OCI-LY3 (cell line): ENCODE data around the gene SSRP1.

Experiments used
- H2AFZ ChIP-seq: fragments of 200-600, 300-600 bp; shearing (Covaris generic); 2 replicates; pipeline ENCODE4 v1.6.0; 2014; ENCODE audit warnings: antibody characterized with exemption, low read depth, low read length
- H3K27ac ChIP-seq: fragments of 200-600, 300-600 bp; sonication (generic); 2 replicates; pipeline ENCODE4 v1.5.1; 2014; ENCODE audit warnings: mild to moderate bottlenecking, low read length, moderate library complexity, mixed read lengths
- H3K27me3 ChIP-seq: fragments of 200-600, 300-600 bp; sonication (generic); 2 replicates; pipeline ENCODE4 v1.6.1; 2014; ENCODE audit warnings: low read depth, low read length, mixed read lengths
- H3K36me3 ChIP-seq: fragments of 200-600, 300-600 bp; sonication (generic); replicated peaks from 2 replicates; pipeline ENCODE3; 2014; ENCODE audit warnings: low read depth, low read length, mixed read lengths
- H3K4me1 ChIP-seq: fragments of 300-600, 200-600 bp; sonication (generic); 2 replicates; pipeline ENCODE4 v1.6.1; 2014; ENCODE audit warnings: low read length, mixed read lengths
- H3K4me2 ChIP-seq: fragments of 200-600, 300-600 bp; sonication (generic); 2 replicates; pipeline ENCODE4 v1.6.1; 2014; ENCODE audit warnings: low read length, mixed read lengths
- H3K4me3 ChIP-seq: fragments of 300-600, 200-600 bp; sonication (generic); 2 replicates; pipeline ENCODE4 v1.5.1; 2014; ENCODE audit warnings: antibody characterized with exemption, mild to moderate bottlenecking, low read length, moderate library complexity
- H3K79me2 ChIP-seq: fragments of 300-600, 200-600 bp; shearing (Covaris generic); 2 replicates; pipeline ENCODE4 v1.6.1; 2014; ENCODE audit warnings: mild to moderate bottlenecking, low read length, mixed read lengths
- H3K9ac ChIP-seq: fragments of 300-600, 200-600 bp; shearing (Covaris generic); 2 replicates; pipeline ENCODE4 v1.6.0; 2014; ENCODE audit warnings: mild to moderate bottlenecking, low read length, moderate library complexity
- H3K9me3 ChIP-seq: fragments of 200-600, 300-600 bp; shearing (Covaris generic); 2 replicates; pipeline ENCODE4 v1.6.1; 2014; ENCODE audit warnings: low read length, mixed read lengths; ENCODE audit not compliant: insufficient read depth
- H4K20me1 ChIP-seq: fragments of 200-600, 300-600 bp; sonication (generic); 2 replicates; pipeline ENCODE4 v1.6.1; 2016; ENCODE audit warnings: low read length, mixed read lengths; ENCODE audit not compliant: insufficient read depth
- CTCF ChIP-seq: fragments of 200-600, 300-600 bp; sonication (generic); IDR thresholded peaks from 2 replicates; pipeline ENCODE4 v1.5.1; 2014; ENCODE audit warnings: antibody characterized with exemption, low read length, low read depth
- EZH2phosphoT487 ChIP-seq: fragments of 200-600 bp; shearing (Covaris generic); IDR thresholded peaks from 2 replicates; pipeline ENCODE4 v1.6.1; 2018; ENCODE audit warnings: antibody characterized with exemption, mixed run types, low read depth

SSRP1 gene

GRCh38 chr11:57343825-57344224 is 8.1 kb upstream of the SSRP1 start:
- H3K9ac ChIP-seq = peak overlapping the region; percentile 18; the same call in 1 of the 2 replicates
- TF ChIP-seq CTCF = no peak
- no peak for TF ChIP-seq EZH2phosphoT487
- H2AFZ ChIP-seq = peak overlapping the region; percentile 49
- H3K4me2 ChIP-seq = peak overlapping the region; percentile 50
- H4K20me1 ChIP-seq = no peaks in the 10 kb centered on the region
- peak overlapping the region; percentile 7; the same call in 1 of the 2 replicates for H3K4me3 ChIP-seq
- H3K4me1 ChIP-seq = peaks cover 40% of the 10 kb centered on the region
- no peaks in the 10 kb centered on the region for H3K79me2 ChIP-seq
- no peak overlapping the region for H3K27ac ChIP-seq
- H3K27me3 ChIP-seq = peaks cover 13% of the 10 kb centered on the region; the same call in 1 of the 2 replicates
- no peaks in the 10 kb centered on the region for H3K36me3 ChIP-seq
- H3K9me3 ChIP-seq = no peaks in the 10 kb centered on the region

- Histone ChIP-seq H3K4me1 (peaks cover 40% of the 10 kb centered on the region), H4K20me1 (no peaks in the 10 kb centered on the region), H3K27ac (no peak overlapping the region), H3K79me2 (no peaks in the 10 kb centered on the region), H3K36me3 (no peaks in the 10 kb centered on the region), H3K9ac (no peak overlapping the region), H3K4me3 (no peak overlapping the region), H3K4me2 (no peak overlapping the region), H3K9me3 (no peaks in the 10 kb centered on the region), H2AFZ (no peak overlapping the region), H3K27me3 (peaks cover 13% of the 10 kb centered on the region; the same call in 1 of the 2 replicates)
- TF ChIP-seq CTCF (no peak), EZH2phosphoT487 (no peak)
Observed at GRCh38 chr11:57342702-57343101, 7.0 kb upstream of the SSRP1 start.

- H3K9me3 ChIP-seq = no peaks in the 10 kb centered on the region
- no peak overlapping the region for H2AFZ ChIP-seq
Observed at GRCh38 chr11:57341250-57341808, 5.6 kb upstream of the SSRP1 start.

More at GRCh38 chr11:57341250-57341808, 5.6 kb upstream of the SSRP1 start:
- Histone ChIP-seq H3K27ac (no peak overlapping the region), H3K36me3 (no peaks in the 10 kb centered on the region), H3K27me3 (peaks cover 13% of the 10 kb centered on the region; the same call in 1 of the 2 replicates), H3K9ac (no peak overlapping the region), H4K20me1 (no peaks in the 10 kb centered on the region), H3K4me2 (peak overlapping the region; percentile 47; the same call in 1 of the 2 replicates), H3K4me1 (peaks cover 43% of the 10 kb centered on the region), H3K79me2 (peaks cover under 1% of the 10 kb centered on the region; the same call in 1 of the 2 replicates), H3K4me3 (no peak overlapping the region)
- TF ChIP-seq CTCF (no peak), EZH2phosphoT487 (no peak)
